WI38 (cell line): ENCODE data around the gene SYT13.

ENCODE experiments used
- H3K4me3 ChIP-seq: 2 replicates; pipeline ENCODE4 v1.5.1; 2011; ENCODE audit warnings: low read depth, mild to moderate bottlenecking, control low read depth, low read length
- CTCF ChIP-seq: IDR thresholded peaks from 2 replicates; pipeline ENCODE4 v1.5.1; 2012; ENCODE audit warnings: low read depth, mild to moderate bottlenecking, control low read depth, low read length

The SYT13 gene

GRCh38 chr11:45266676-45267020, 19.5 kb downstream of the SYT13 start:
- no peak for TF ChIP-seq CTCF
- H3K4me3 ChIP-seq = no peak overlapping the region

- no peak overlapping the region for H3K4me3 ChIP-seq
- TF ChIP-seq CTCF = no peak
These were observed 20.0 kb downstream of the SYT13 start for GRCh38 chr11:45265969-45266675.

GRCh38 chr11:45264839-45265515, 21.2 kb downstream of the SYT13 start:
- TF ChIP-seq CTCF = no peak
- no peak overlapping the region for H3K4me3 ChIP-seq

GRCh38 chr11:45263773-45264172, 22.4 kb downstream of the SYT13 start:
- no peak for TF ChIP-seq CTCF

GRCh38 chr11:45262900-45263299, 23.2 kb downstream of the SYT13 start:
- TF ChIP-seq CTCF = no peak

More at GRCh38 chr11:45263773-45264172, 22.4 kb downstream of the SYT13 start:
- no peak overlapping the region for H3K4me3 ChIP-seq

GRCh38 chr11:45260071-45260470, 26.1 kb downstream of the SYT13 start:
- no peak overlapping the region for H3K4me3 ChIP-seq
- TF ChIP-seq CTCF = no peak

More at GRCh38 chr11:45262900-45263299, 23.2 kb downstream of the SYT13 start:
- H3K4me3 ChIP-seq = no peak overlapping the region

GRCh38 chr11:45259592-45259991, 26.5 kb downstream of the SYT13 start:
- H3K4me3 ChIP-seq = no peak overlapping the region
- no peak for TF ChIP-seq CTCF
